ACHN (cell line): Measurements from ENCODE around the gene SLC30A9.

Experiments
- DNase-seq: peaks from one replicate; pipeline ENCODE4 v3.0.0-alpha.2; 2015
- in situ Hi-C: cut with HindIII; loops from 2 replicates; pipeline ENCODE4 v1.10.0; 2017; ENCODE audit warnings: low sequenced_read_pairs, low pct_ligation_motif_present, low pct_unique_long_range_greater_than_20kb

The SLC30A9 gene

GRCh38 chr4:42104521-42104920 lies 114.2 kb downstream of the SLC30A9 start:
- DNase-seq, result no peak
- in situ Hi-C loops, result no loop called here

GRCh38 chr4:42112846-42113245 lies 122.5 kb downstream of the SLC30A9 start:
- no peak for DNase-seq
- in situ Hi-C loops, result no loop called here

DNA sequence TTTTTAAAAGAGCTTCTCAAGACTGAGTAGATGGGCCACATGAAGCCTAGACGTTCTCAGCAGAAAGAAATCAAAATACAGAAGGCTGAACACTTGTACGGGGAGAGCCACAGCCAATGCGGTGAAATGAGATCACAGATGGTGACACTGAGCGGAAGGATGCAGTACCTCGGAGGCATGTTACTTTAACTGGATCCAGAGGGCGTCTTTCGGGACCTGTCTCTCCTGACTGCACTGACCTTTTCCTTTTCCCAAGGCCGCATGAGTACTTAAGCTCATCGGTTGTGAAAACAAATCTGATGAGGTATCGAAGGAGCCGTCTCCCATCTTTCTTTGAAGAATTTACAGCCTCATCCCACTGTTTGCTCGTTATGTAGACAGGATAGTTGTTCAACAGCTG lies 129.6 kb downstream of the SLC30A9 start:
- in situ Hi-C loops, result no loop called here
- DNase-seq, result no peak

DNA sequence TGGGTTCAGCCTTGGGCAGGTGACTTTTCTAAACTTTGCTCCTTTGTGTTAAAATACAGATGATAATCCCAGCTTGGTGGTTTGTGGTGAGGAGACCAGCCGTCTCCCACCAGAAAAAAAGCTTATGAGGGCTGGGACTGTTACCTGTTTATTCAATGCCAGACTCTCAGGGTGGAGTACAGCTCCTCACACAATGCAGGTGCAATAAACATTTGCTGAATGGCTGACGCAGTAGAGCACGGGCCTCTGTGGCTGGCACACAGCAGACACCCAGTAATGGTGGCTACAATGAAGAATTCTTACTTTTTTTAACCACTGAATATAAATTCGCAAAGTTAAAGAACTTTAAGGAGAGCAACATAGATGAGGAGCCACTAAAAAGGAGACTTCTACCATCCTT lies 131.9 kb downstream of the SLC30A9 start:
- no peak for DNase-seq
- in situ Hi-C loops, result no loop called here

- no peak for DNase-seq
- in situ Hi-C loops, result no loop called here
Observed at GRCh38 chr4:42123071-42123644, 132.8 kb downstream of the SLC30A9 start.

DNA sequence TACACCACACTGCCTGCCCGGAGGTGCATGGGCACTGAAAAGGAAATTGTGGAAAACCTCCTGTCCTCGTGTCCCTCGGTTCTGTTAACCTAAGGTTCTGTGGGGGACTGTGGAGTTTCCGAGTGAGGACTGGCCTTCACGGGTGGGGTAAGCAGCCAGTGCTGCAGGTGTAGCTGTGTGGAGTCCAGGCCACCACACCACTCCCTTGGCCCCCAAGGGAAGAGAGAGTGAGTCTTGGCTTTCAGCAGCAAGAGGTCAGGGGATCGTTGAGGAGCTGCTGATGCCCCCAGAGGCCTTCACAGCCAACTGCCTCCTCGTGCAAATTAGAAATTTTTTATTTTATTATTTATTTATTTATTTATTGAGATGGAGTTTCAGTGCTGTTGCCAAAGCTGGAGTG lies 141.8 kb downstream of the SLC30A9 start:
- no peak for DNase-seq
- in situ Hi-C loops, result no loop called here

DNA sequence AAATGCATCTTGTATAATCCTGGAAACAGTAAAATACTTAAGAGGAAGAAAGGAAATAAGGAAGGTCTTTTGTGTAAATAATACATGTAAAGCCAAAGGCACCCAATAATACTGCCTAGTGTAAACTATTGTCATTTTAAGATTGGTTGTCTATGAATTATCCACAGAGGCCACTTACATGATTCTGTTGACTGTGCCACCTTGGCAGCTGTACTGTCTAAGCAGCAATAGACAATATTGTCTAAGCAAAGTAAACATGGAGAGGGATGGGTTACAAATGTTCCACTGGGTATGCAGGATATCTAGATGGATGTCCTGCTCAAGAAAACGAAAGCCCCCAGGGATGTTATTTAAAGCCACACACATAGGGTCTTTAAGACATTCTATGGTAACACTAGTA lies 142.7 kb downstream of the SLC30A9 start:
- DNase-seq, result no peak
- in situ Hi-C loops, result no loop called here

- in situ Hi-C loops, result no loop called here
- DNase-seq, result no peak
Observed at GRCh38 chr4:42136371-42136770, 146.0 kb downstream of the SLC30A9 start.
